ENCODE data around the gene FLVCR1. TPM values are rescaled to one million over a fixed set of nuclear protein-coding genes. Genes with fewer than 3 reads are reported as not detected.

FLVCR1 gene
- total RNA-seq, 2 donors from 2014 or later: 47.3 to 49.2 TPM

DNA sequence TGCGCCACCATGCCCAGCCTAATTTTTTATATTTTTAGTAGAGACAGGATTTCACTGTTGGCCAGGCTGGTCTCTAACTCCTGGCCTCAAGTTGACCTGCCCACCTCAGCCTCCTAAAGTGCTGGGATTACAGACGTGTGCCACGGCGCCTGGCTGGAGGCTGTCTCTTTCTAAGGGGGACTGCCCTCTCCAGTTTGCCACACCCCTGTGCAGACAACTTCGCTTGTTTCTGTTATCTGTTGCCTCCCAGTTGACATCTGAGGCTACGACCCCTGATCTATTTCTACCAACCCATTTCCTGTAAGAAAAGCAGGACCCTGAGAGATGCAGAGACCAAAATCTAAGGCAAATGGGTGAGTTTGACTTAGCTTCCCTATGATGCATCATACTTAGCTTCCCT, 68.3 kb downstream of the FLVCR1 start:
- no peaks in the 10 kb centered on the region for H3K9me3 ChIP-seq (ENCODE audit: control insufficient read depth, low read length)
- no peak overlapping the region for H3K27ac ChIP-seq (ENCODE audit: low read depth, low read length)
- no peaks in the 10 kb centered on the region for H3K36me3 ChIP-seq (ENCODE audit: control insufficient read depth, insufficient read depth, low read length)
- Mint-ChIP-seq H3K9me3 (peaks cover 4% of the 10 kb centered on the region), H3K4me3 (no peak overlapping the region), H3K27me3 (ENCODE audit: insufficient read depth) (peaks cover 1% of the 10 kb centered on the region), H3K27ac (no peak overlapping the region), H3K36me3 (ENCODE audit: low read depth) (no peaks in the 10 kb centered on the region), H3K4me1 (peaks cover 20% of the 10 kb centered on the region)
- DNase-seq: peak; percentile 23
- no peak overlapping the region for H3K9ac ChIP-seq (ENCODE audit: extremely low read depth, low read length, poor library complexity, severe bottlenecking)
- WGBS, 2 experiments (ENCODE audit: insufficient coverage in 1 of 2, insufficient read length in 1 of 2): 94 to 95% methylated on average over 4 to 6 of the region's 6 CpGs
- no peak overlapping the region for H3K4me3 ChIP-seq (ENCODE audit: low read length)
- H3K4me1 ChIP-seq (ENCODE audit: control insufficient read depth, insufficient read depth, low read length): peaks cover 7% of the 10 kb centered on the region
- TF ChIP-seq, protein P1, sequence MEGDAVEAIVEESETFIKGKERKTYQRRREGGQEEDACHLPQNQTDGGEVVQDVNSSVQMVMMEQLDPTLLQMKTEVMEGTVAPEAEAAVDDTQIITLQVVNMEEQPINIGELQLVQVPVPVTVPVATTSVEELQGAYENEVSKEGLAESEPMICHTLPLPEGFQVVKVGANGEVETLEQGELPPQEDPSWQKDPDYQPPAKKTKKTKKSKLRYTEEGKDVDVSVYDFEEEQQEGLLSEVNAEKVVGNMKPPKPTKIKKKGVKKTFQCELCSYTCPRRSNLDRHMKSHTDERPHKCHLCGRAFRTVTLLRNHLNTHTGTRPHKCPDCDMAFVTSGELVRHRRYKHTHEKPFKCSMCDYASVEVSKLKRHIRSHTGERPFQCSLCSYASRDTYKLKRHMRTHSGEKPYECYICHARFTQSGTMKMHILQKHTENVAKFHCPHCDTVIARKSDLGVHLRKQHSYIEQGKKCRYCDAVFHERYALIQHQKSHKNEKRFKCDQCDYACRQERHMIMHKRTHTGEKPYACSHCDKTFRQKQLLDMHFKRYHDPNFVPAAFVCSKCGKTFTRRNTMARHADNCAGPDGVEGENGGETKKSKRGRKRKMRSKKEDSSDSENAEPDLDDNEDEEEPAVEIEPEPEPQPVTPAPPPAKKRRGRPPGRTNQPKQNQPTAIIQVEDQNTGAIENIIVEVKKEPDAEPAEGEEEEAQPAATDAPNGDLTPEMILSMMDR (conservative IDR thresholded peaks at IDR 0.05): no peak
- no peaks in the 10 kb centered on the region for H3K27me3 ChIP-seq (ENCODE audit: control insufficient read depth, insufficient read depth, low read length, poor library complexity, severe bottlenecking)

DNA sequence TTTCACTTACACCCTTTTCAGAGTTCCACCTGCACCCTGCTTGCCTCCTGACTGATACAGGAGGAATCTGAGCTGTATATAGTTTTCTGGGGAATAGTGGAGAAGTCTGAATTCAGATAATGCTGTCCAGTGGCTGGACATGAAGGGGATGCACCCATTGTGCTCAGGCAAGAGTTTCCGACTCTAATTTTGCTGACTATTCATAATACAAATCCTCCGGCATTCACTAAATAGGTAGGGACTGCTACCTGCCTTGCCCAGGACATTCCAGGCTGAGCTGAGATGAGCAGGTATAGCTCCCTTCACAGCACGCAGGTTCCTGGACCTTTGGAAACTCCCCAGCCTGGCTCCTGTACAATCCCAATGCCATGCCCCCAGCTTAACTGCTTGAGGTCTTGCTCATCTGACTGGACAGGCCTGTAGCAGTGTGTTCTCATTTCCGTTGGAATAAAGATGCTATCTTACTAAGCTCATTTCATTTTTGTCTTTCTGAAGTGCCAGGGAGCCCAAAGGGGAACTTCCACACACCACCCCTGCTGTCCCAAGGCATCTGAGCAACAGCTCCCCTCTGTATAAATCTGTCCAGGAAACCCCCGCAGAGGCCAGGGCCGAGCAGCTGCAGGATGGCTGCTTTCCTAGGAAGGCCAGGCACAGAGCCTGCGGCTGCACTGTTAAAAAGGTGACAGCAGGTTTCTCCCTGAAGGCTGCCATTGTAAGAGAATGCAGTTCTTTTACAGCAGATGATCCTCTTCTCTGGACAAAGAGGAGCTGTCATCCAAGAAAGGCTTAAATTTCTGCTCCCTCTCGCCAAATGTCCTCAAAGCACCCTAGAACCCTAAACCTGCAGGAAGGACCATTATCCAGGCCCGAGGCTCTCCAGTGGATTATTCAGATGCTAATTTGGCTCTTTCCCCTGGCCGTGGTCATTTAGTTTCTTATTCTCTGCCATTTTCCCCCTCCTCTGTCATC, 70.5 kb downstream of the FLVCR1 start:
- Mint-ChIP-seq H3K9me3 (peaks cover 4% of the 10 kb centered on the region), H3K4me3 (no peak overlapping the region)

DNA sequence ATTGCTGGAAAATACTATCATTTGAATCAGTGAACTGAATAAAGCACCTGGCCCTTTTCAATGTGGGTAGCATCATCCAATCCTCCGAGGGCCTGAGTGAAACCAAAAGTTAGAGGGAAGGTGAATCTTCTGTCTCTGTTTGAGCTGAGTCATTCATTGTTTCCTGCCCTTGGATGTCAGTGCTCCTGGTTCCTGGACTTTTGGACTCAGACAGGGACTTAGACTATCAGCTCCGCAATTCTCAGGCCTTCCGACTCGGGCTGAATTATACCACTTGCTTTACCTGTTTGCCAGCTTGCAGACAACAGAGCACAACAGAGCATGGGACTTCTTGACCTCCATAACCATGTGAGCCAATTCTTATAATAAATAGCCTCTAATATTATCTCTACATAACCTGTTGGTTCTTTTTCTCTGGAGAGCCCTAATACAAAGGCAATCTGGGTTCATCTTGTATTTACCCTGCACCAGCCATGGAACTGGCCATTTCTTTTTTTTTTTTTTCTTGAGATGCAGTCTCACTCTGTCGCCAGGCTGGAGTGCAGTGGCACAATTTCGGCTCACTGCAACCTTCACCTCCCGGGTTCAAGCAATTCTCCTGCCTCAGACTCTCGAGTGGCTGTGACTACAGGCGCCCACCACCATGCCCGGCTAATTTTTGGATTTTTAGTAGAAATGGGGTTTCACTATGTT, 73.1 kb downstream of the FLVCR1 start:
- H3K27ac Mint-ChIP-seq: no peak overlapping the region
- no peak overlapping the region for H3K27ac ChIP-seq (ENCODE audit: low read depth, low read length)
- TF ChIP-seq, protein P1 (conservative IDR thresholded peaks at IDR 0.05): no peak
- no peaks in the 10 kb centered on the region for H3K36me3 Mint-ChIP-seq (ENCODE audit: low read depth)
- H3K4me3 ChIP-seq (ENCODE audit: low read length): no peak overlapping the region
- H3K27me3 Mint-ChIP-seq (ENCODE audit: insufficient read depth): peaks cover 1% of the 10 kb centered on the region
- no peak overlapping the region for H3K9ac ChIP-seq (ENCODE audit: extremely low read depth, low read length, poor library complexity, severe bottlenecking)
- H3K9me3 Mint-ChIP-seq: peaks cover 4% of the 10 kb centered on the region
- peaks cover 9% of the 10 kb centered on the region for H3K4me1 Mint-ChIP-seq
- no peak overlapping the region for H3K4me3 Mint-ChIP-seq
- no peaks in the 10 kb centered on the region for H3K36me3 ChIP-seq (ENCODE audit: control insufficient read depth, insufficient read depth, low read length)
- no peaks in the 10 kb centered on the region for H3K27me3 ChIP-seq (ENCODE audit: control insufficient read depth, insufficient read depth, low read length, poor library complexity, severe bottlenecking)
- no peaks in the 10 kb centered on the region for H3K9me3 ChIP-seq (ENCODE audit: control insufficient read depth, low read length)
- H3K4me1 ChIP-seq (ENCODE audit: control insufficient read depth, insufficient read depth, low read length): no peaks in the 10 kb centered on the region
- 87 to 90% methylated on average over 7 to 10 of the region's 10 CpGs for WGBS, 2 experiments (ENCODE audit: insufficient coverage in 1 of 2, insufficient read length in 1 of 2)
- peak; percentile 26 for DNase-seq

More for the DNA sequence above, 70.5 kb downstream of the FLVCR1 start:
- peak; percentile 71 for DNase-seq
- Histone ChIP-seq H3K4me1 (ENCODE audit: control insufficient read depth, insufficient read depth, low read length) (peaks cover 7% of the 10 kb centered on the region), H3K4me3 (ENCODE audit: low read length) (no peak overlapping the region), H3K9me3 (ENCODE audit: control insufficient read depth, low read length) (no peaks in the 10 kb centered on the region), H3K36me3 (ENCODE audit: control insufficient read depth, insufficient read depth, low read length) (no peaks in the 10 kb centered on the region), H3K9ac (ENCODE audit: extremely low read depth, low read length, poor library complexity, severe bottlenecking) (no peak overlapping the region), H3K27ac (ENCODE audit: low read depth, low read length) (peak overlapping the region; percentile 89), H3K27me3 (ENCODE audit: control insufficient read depth, insufficient read depth, low read length, poor library complexity, severe bottlenecking) (no peaks in the 10 kb centered on the region)
- TF ChIP-seq, protein P1 (conservative IDR thresholded peaks at IDR 0.05): no peak
- Mint-ChIP-seq H3K36me3 (ENCODE audit: low read depth) (no peaks in the 10 kb centered on the region), H3K27ac (no peak overlapping the region), H3K4me1 (peaks cover 20% of the 10 kb centered on the region), H3K27me3 (ENCODE audit: insufficient read depth) (peaks cover 1% of the 10 kb centered on the region)
- 55 to 68% methylated on average over 6 to 10 of the region's 10 CpGs for WGBS, 2 experiments (ENCODE audit: insufficient coverage in 1 of 2, insufficient read length in 1 of 2)
